GM10248 (cell line): Measurements from ENCODE around the gene GNL3L.
"Not testable (repeated sequence)": the region's sequence is repeated elsewhere in the genome, so short reads cannot be mapped to it uniquely, and the experiment has no call there.

Source experiments
- CTCF ChIA-PET: fragments of 300-600 bp; sonication (Branson Sonifier 250); formaldehyde crosslinking; extraction: SDS; loops from one replicate; lab custom pipeline; 2021; ENCODE audit warnings: antibody characterized with exemption; lab: Yijun Ruan, JAX
- POLR2A ChIA-PET: fragments of 350-650 bp; sonication (Branson Sonifier 250); formaldehyde crosslinking; extraction: SDS; loops from one replicate; lab custom pipeline; 2020; ENCODE audit warnings: antibody characterized with exemption; lab: Yijun Ruan, JAX
- DNase-seq: peaks from one replicate; pipeline ENCODE4 v3.0.0; 2012; ENCODE audit errors: extremely low spot score
- TF ChIP-seq, protein P1 (sequence below): IDR thresholded peaks from 2 replicates; pipeline ENCODE4 v1.5.1; 2012; ENCODE audit warnings: mild to moderate bottlenecking, low read depth; ENCODE audit errors: extremely low read depth, missing control alignments, control extremely low read depth

GNL3L gene, protein sequence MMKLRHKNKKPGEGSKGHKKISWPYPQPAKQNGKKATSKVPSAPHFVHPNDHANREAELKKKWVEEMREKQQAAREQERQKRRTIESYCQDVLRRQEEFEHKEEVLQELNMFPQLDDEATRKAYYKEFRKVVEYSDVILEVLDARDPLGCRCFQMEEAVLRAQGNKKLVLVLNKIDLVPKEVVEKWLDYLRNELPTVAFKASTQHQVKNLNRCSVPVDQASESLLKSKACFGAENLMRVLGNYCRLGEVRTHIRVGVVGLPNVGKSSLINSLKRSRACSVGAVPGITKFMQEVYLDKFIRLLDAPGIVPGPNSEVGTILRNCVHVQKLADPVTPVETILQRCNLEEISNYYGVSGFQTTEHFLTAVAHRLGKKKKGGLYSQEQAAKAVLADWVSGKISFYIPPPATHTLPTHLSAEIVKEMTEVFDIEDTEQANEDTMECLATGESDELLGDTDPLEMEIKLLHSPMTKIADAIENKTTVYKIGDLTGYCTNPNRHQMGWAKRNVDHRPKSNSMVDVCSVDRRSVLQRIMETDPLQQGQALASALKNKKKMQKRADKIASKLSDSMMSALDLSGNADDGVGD

DNA sequence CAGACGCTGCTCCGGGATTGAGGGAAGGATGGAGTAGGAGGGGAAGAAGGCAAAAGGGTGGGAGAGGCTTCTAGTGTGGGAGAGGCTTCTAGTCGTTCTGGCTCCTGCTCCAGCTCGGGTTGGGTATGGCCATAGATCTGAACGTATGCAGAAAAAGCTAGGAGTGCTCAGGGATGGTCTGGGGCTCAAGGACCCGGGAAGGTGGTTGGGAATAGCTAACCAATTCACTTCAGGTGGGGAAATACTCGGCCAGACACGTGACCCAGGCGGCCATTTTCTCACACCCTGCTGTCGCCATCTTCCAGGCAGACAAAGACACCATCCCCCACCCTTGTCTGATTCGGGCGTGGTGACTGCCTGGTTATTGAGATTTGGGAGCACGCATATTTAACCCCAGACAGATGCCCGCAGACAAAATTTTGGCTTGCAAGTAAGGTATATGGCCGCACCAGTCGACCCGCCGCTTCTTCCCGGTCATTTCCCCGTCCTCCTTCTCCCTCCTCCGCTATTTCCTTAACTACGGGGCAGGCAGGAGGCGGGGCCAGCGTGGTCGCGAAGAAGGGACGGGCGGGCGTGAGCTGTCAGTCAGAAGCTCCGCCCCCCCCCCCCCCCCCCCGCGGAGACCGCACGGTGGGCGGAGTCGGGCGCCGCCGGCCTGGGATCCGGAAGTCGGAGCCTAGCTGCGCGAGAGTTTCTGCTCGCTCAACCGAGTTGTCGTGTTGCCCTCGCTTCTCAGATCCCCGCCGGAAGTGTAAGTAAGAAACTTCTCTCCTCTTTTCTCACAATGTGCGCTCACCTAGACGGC lies at the start of gene GNL3L:
Gene GNL3L, plus strand, starts transcription at position 668 of the 805 bp plus-strand sequence. CDS start 2,348 bp downstream, outside the sequence.
- CTCF ChIA-PET = no interaction called here
- POLR2A ChIA-PET = interaction anchor here (0.6 kb wide), 1 partner anchor 597 kb away, joined by 8 read pairs; no protein-coding TSS in a partner anchor
- DNase-seq = peak; percentile 87
- TF ChIP-seq, protein P1, sequence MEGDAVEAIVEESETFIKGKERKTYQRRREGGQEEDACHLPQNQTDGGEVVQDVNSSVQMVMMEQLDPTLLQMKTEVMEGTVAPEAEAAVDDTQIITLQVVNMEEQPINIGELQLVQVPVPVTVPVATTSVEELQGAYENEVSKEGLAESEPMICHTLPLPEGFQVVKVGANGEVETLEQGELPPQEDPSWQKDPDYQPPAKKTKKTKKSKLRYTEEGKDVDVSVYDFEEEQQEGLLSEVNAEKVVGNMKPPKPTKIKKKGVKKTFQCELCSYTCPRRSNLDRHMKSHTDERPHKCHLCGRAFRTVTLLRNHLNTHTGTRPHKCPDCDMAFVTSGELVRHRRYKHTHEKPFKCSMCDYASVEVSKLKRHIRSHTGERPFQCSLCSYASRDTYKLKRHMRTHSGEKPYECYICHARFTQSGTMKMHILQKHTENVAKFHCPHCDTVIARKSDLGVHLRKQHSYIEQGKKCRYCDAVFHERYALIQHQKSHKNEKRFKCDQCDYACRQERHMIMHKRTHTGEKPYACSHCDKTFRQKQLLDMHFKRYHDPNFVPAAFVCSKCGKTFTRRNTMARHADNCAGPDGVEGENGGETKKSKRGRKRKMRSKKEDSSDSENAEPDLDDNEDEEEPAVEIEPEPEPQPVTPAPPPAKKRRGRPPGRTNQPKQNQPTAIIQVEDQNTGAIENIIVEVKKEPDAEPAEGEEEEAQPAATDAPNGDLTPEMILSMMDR = no peak

DNA sequence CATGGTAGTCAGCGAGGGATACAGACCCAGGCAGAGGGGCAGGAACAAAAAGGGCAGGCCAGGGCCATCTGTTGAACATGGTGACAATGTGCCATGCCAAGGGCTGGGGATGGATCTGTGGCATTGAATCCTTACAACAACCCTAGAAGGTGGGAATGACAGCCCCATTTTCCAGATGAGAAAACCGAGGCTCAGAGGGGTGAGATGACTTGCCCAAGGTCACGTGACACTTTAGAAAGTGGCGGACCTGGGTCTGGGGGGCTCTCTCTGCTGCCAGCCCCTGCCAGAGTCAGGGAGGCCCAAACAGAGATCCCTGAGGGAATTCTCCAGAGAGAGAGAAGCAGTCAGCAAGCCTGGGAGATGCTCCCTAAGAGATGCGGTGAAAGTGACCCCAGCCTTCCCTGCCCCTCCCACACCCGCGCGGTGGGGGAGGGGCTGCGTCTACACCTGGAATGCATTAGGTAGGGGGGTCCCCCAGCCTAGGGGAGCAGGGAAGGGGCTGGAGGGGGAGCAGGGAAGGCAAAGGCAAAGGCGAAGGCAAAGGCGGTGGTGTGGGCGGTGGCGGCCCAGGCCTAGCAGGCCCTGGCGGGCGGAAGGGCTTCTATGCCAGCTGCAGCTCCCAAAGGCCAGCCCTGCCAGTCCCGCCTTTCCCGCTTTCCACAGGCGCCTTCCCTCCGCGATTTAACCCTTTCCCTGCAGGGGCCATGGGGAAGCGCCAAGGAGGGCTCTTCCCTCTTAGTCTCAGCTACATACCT lies 47.0 kb upstream of the GNL3L start:
- TF ChIP-seq, protein P1 = no peak
- no peak for DNase-seq
- POLR2A ChIA-PET = no interaction called here
- CTCF ChIA-PET = no interaction called here

DNA sequence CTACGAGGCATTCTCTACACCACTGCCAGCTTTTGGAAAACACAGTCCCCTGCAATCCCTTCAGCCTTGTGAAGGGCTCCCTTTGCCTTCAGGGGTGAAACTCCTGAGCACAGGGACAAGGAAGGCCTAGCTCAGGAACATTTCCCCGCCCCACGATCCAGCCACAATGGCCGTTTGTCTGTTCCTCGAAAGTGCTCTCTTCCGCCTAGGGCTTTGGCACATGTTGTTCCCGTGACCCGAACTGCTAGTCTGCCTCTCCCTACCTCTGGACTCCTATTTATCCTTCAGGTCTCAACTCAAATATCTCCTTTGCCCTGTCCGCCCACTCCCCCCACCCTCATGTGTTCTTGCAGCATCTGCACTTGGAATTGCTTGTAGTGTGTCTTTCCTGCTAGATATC lies 46.1 kb upstream of the GNL3L start:
- TF ChIP-seq, protein P1 = no peak
- DNase-seq = no peak
- ChIA-PET CTCF (no interaction called here), POLR2A (no interaction called here)

DNA sequence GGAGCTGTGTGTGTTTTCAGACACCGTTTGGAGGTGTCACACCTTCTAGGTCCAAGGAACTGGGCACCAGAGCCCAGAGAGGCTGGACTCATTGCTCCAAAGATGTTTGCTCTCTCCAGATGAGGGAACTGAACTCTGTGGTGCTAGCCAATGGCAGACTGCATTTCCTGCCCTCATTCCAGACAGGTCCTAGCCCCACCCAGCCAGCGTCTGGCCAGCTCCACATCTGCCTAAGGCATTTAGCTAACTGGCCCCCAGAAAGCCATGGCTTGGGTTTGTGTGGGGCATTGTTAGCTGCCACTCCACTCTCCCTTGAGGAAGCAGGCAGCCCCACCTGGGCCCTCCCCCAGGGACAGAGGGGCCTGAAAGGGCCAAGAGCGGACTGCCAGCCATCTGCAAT lies 45.4 kb upstream of the GNL3L start:
- CTCF ChIA-PET = no interaction called here
- no peak for DNase-seq
- POLR2A ChIA-PET = no interaction called here
- TF ChIP-seq, protein P1 = no peak

DNA sequence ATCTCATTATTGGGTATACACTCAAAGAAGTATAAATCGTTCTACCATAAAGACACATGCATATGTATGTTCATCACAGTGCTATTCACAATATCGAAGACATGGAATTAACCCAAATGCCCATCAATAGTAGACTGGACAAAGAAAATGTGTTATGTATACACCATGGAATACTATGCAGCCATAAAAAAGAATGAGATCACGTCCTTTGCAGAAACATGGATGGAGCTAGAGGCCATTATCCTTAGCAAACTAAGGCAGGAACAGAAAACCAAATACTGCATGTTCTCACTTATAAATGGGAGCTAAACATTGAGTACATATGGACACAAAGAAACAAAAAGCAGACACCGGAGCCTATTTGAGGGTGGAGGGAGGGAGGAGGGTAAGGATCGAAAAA lies 40.2 kb upstream of the GNL3L start:
- POLR2A ChIA-PET, CTCF ChIA-PET: not testable (repeated sequence)

DNA sequence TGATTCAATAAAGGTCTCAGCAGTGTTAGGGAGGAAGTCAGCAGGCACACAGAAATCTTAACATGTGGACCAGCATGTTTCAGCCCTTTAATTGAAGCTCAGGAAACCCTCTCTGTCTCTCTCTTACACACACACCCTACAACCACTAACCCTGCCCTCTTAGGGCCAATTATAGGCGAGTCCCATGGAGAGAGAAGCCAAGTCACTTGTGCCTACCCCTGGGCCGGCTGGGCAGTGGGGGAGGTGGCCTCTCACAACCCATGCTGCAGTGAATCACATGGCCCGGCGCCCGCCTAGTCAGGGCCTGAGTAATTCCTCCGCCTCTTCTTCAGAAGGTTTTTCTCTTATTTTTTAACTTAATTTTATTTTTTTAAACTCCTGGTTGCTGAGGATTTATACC lies 37.7 kb upstream of the GNL3L start:
- TF ChIP-seq, protein P1 = no peak
- no peak for DNase-seq
- ChIA-PET CTCF (no interaction called here), POLR2A (no interaction called here)

More for the DNA sequence above, 40.2 kb upstream of the GNL3L start:
- not testable (repeated sequence) for DNase-seq
